A673 (cell line): ENCODE measurements around the gene MRPL24. TPM values are rescaled to one million over a fixed set of nuclear protein-coding genes. Genes with fewer than 3 reads are reported as not detected.

Experiments used
- BruUV-seq: library from RNA; stranded (reverse); fragments of 400-500 nt; replicated peaks from 2 replicates; lab custom pipeline; 2021; lab: Mats Ljungman, UMichigan
- CTCF ChIA-PET: fragments of 300-600 bp; sonication (Branson Sonifier 250); formaldehyde crosslinking; loops from one replicate; lab custom pipeline; 2022; ENCODE audit warnings: antibody characterized with exemption; lab: Charles Lee
- POLR2A ChIA-PET: fragments of 300-600 bp; sonication (Branson Sonifier 250); formaldehyde crosslinking; loops from one replicate; lab custom pipeline; 2022; ENCODE audit warnings: antibody characterized with exemption; ENCODE audit not compliant: low non-redundant PET; lab: Charles Lee
- DNase-seq: peaks from one replicate; pipeline ENCODE4 v3.0.0-alpha.2; 2015; ENCODE audit warnings: low spot score
- H3K27ac ChIP-seq: fragments of 200-600 bp; sonication (generic); 2 replicates; pipeline ENCODE4 v1.5.1; 2016; ENCODE audit warnings: mixed run types, low read depth, mild to moderate bottlenecking, mixed read lengths, antibody characterized with exemption, low read length; ENCODE audit not compliant: poor library complexity, severe bottlenecking
- H3K27me3 ChIP-seq: fragments of 200-600 bp; sonication (generic); replicated peaks from 2 replicates; pipeline ENCODE4 v1.6.1; 2017; ENCODE audit warnings: mixed run types, low read depth, mild to moderate bottlenecking, mixed read lengths, antibody characterized with exemption, low read length; ENCODE audit not compliant: insufficient read depth, poor library complexity
- H3K36me3 ChIP-seq: fragments of 200-600 bp; sonication (generic); 2 replicates; pipeline ENCODE4 v1.6.1; 2016; ENCODE audit warnings: mixed run types, mild to moderate bottlenecking, mixed read lengths, antibody characterized with exemption, low read length; ENCODE audit not compliant: insufficient read depth, poor library complexity, severe bottlenecking
- H3K4me1 ChIP-seq: fragments of 200-600 bp; sonication (generic); 2 replicates; pipeline ENCODE4 v1.6.1; 2017; ENCODE audit warnings: mixed run types, mild to moderate bottlenecking, mixed read lengths, antibody characterized with exemption, low read length; ENCODE audit not compliant: insufficient read depth, poor library complexity, severe bottlenecking
- H3K4me3 ChIP-seq: fragments of 200-600 bp; sonication (generic); 2 replicates; pipeline ENCODE4 v1.5.1; 2016; ENCODE audit warnings: low read depth, mixed run types, mild to moderate bottlenecking, mixed read lengths, low read length; ENCODE audit not compliant: poor library complexity, severe bottlenecking
- H3K9me3 ChIP-seq: fragments of 200-600 bp; sonication (generic); 2 replicates; pipeline ENCODE4 v1.6.1; 2016; ENCODE audit warnings: mixed run types, low read depth, mild to moderate bottlenecking, mixed read lengths, antibody characterized with exemption, low read length; ENCODE audit not compliant: poor library complexity, severe bottlenecking
- EZH2 ChIP-seq: fragments of 200-600 bp; sonication (generic); IDR thresholded peaks from 2 replicates; pipeline ENCODE4 v1.6.1; 2017; ENCODE audit warnings: borderline replicate concordance, low read depth, mild to moderate bottlenecking, mixed read lengths, antibody characterized with exemption, low read length; ENCODE audit not compliant: poor library complexity, severe bottlenecking
- intact Hi-C: fragments of 100-400 bp; cut with micrococcal nuclease; formaldehyde crosslinking; loops from one replicate; pipeline ENCODE4 v1.10.0; 2022; ENCODE audit not compliant: unreplicated experiment
- total RNA-seq: library from RNA; stranded (reverse); gene quantifications from 2 replicates; pipeline ENCODE4 v1.2.3, GENCODE V29; 2021
- TF ChIP-seq, protein P1 (sequence below): fragments of 300-800, 200-600 bp; sonication (generic); conservative IDR thresholded peaks from 2 replicates; pipeline ENCODE4 v1.5.1; 2017; ENCODE audit warnings: low read depth, mild to moderate bottlenecking, antibody characterized with exemption, low read length, moderate library complexity, mixed read lengths

MRPL24 gene
- total RNA-seq, 1 experiment from 2014 or later: 85.7 TPM

DNA sequence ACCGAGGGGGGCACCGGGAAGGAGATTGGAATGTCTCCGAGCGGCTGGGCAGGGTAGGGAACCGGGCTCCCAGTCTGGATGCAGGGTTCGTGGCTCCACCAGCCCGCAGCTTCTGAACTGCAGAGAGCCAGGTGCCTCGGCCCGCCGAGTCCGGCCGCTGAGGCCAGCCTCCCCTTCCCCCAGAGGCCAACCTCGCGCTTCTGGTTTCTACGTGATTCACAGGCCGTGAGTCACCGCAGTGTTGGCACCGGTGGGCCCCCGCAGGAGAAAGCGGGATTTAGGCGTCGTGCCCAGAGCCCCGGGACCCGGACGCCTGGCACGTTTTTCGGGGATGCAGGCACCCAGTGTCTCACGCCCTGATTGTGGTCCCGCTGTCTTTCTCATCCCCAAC is 36.0 kb downstream of the MRPL24 start:
- BruUV-seq: no TSS peak
- intact Hi-C loops: loop anchor here (1.0 kb wide), 1 partner anchor 16 kb away; no protein-coding TSS in a partner anchor
- DNase-seq: no peak
- Histone ChIP-seq H3K27ac (no peak overlapping the region), H3K9me3 (no peaks in the 10 kb centered on the region), H3K27me3 (peaks cover 5% of the 10 kb centered on the region), H3K36me3 (no peaks in the 10 kb centered on the region), H3K4me1 (peaks cover 34% of the 10 kb centered on the region), H3K4me3 (peak overlapping the region; percentile 42)
- no peak for TF ChIP-seq EZH2
- TF ChIP-seq, protein P1, sequence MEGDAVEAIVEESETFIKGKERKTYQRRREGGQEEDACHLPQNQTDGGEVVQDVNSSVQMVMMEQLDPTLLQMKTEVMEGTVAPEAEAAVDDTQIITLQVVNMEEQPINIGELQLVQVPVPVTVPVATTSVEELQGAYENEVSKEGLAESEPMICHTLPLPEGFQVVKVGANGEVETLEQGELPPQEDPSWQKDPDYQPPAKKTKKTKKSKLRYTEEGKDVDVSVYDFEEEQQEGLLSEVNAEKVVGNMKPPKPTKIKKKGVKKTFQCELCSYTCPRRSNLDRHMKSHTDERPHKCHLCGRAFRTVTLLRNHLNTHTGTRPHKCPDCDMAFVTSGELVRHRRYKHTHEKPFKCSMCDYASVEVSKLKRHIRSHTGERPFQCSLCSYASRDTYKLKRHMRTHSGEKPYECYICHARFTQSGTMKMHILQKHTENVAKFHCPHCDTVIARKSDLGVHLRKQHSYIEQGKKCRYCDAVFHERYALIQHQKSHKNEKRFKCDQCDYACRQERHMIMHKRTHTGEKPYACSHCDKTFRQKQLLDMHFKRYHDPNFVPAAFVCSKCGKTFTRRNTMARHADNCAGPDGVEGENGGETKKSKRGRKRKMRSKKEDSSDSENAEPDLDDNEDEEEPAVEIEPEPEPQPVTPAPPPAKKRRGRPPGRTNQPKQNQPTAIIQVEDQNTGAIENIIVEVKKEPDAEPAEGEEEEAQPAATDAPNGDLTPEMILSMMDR: no peak
- CTCF ChIA-PET: interaction anchor here (0.6 to 4.2 kb wide), 3 partner anchors 16 to 85 kb away, joined by 3 to 48 read pairs (median 3); no protein-coding TSS in a partner anchor
- POLR2A ChIA-PET: no interaction called here

GRCh38 chr1:156704166-156704711 is 36.6 kb downstream of the MRPL24 start:
- ChIA-PET POLR2A (no interaction called here), CTCF (interaction anchor here (1.2 to 3.8 kb wide), 2 partner anchors 15 to 156 kb away, joined by 5 to 34 read pairs; no protein-coding TSS in a partner anchor)
- Histone ChIP-seq H3K4me3 (no peak overlapping the region), H3K4me1 (peaks cover 34% of the 10 kb centered on the region), H3K9me3 (no peaks in the 10 kb centered on the region), H3K27me3 (peaks cover 5% of the 10 kb centered on the region), H3K27ac (no peak overlapping the region), H3K36me3 (no peaks in the 10 kb centered on the region)
- TF ChIP-seq, protein P1: no peak
- no peak for DNase-seq
- no TSS peak for BruUV-seq
- intact Hi-C loops: no loop called here

GRCh38 chr1:156703741-156704140 is 37.1 kb downstream of the MRPL24 start:
- no peak overlapping the region for H3K4me3 ChIP-seq
- H3K27me3 ChIP-seq: peaks cover 5% of the 10 kb centered on the region
- intact Hi-C loops: no loop called here
- no peak for TF ChIP-seq EZH2
- TF ChIP-seq, protein P1: no peak
- H3K27ac ChIP-seq: no peak overlapping the region
- ChIA-PET POLR2A (no interaction called here), CTCF (interaction anchor here (0.9 to 3.8 kb wide), 3 partner anchors 14 to 156 kb away, joined by 5 to 34 read pairs (median 7); no protein-coding TSS in a partner anchor)
- DNase-seq: peak; percentile 73
- no TSS peak for BruUV-seq
- H3K4me1 ChIP-seq: peaks cover 34% of the 10 kb centered on the region
- H3K9me3 ChIP-seq: no peaks in the 10 kb centered on the region
- H3K36me3 ChIP-seq: no peaks in the 10 kb centered on the region
